GM12891 (cell line): ENCODE data around the gene THRA.

ENCODE experiments used
- PAX5 ChIP-seq: IDR thresholded peaks from 2 replicates; pipeline ENCODE4 v1.6.1; 2011; ENCODE audit warnings: low read length, moderate library complexity, mild to moderate bottlenecking; ENCODE audit not compliant: insufficient read depth, severe bottlenecking
- POLR2A ChIP-seq: IDR thresholded peaks from 2 replicates; pipeline ENCODE4 v1.6.1; 2011; ENCODE audit warnings: low read depth, low read length, control low read depth
- POLR2AphosphoS5 ChIP-seq: IDR thresholded peaks from 2 replicates; pipeline ENCODE4 v1.6.1; 2011; ENCODE audit warnings: low read depth, low read length, control low read depth
- SPI1 ChIP-seq: IDR thresholded peaks from 2 replicates; pipeline ENCODE4 v1.6.1; 2011; ENCODE audit warnings: low read depth, low read length, control low read depth
- TAF1 ChIP-seq: IDR thresholded peaks from 2 replicates; pipeline ENCODE4 v1.6.1; 2011; ENCODE audit warnings: low read depth, low read length, control low read depth

- TF ChIP-seq POLR2AphosphoS5, result no peak
- TF ChIP-seq PAX5, result no peak
- TF ChIP-seq TAF1, result no peak
- TF ChIP-seq POLR2A, result no peak
- no peak for TF ChIP-seq SPI1
Observed at GRCh38 chr17:40073454-40074174, 10.8 kb downstream of the THRA start.
